ENCODE measurements around the gene HDDC2.

Gene HDDC2

GRCh38 chr6:125268765-125269164 lies 33.0 kb downstream of the HDDC2 start:
- ChIA-PET CTCF (no interaction called here), POLR2A (no interaction called here)
- no peak for DNase-seq (ENCODE audit: extremely low spot score)
- no peak for TF ChIP-seq CTBP1 (IDR thresholded peaks at IDR 0.05; ENCODE audit: borderline replicate concordance)
- TF ChIP-seq SP1 (IDR thresholded peaks at IDR 0.05): no peak
- no peak for TF ChIP-seq FOXK2 (IDR thresholded peaks at IDR 0.05)
- TF ChIP-seq ZNF384 (IDR thresholded peaks at IDR 0.05): no peak
- TF ChIP-seq TARDBP (IDR thresholded peaks at IDR 0.05): no peak
- no peak for TF ChIP-seq LEF1 (IDR thresholded peaks at IDR 0.05; ENCODE audit: borderline replicate concordance)

- DNase-seq (ENCODE audit: extremely low spot score): no peak
- ChIA-PET CTCF (interaction anchor here (0.5 kb wide), 1 partner anchor 138 kb away, joined by 4 read pairs; no protein-coding TSS in a partner anchor), POLR2A (no interaction called here)
- no peak for TF ChIP-seq FOXA1 (IDR thresholded peaks at IDR 0.05)
Observed at GRCh38 chr6:125267806-125268523, 33.8 kb downstream of the HDDC2 start.

GRCh38 chr6:125264476-125264875 lies 37.3 kb downstream of the HDDC2 start:
- no peak for DNase-seq (ENCODE audit: extremely low spot score)
- ChIA-PET CTCF (no interaction called here), POLR2A (no interaction called here)
- TF ChIP-seq SP1 (IDR thresholded peaks at IDR 0.05) (no peak), ELF4 (IDR thresholded peaks at IDR 0.05) (no peak), LEF1 (IDR thresholded peaks at IDR 0.05; ENCODE audit: borderline replicate concordance) (no peak), L3MBTL2 (conservative IDR thresholded peaks at IDR 0.05) (no peak), FOXA1 (IDR thresholded peaks at IDR 0.05) (no peak), NFRKB (IDR thresholded peaks at IDR 0.05) (no peak), CTBP1 (IDR thresholded peaks at IDR 0.05; ENCODE audit: borderline replicate concordance) (no peak), FOXM1 (IDR thresholded peaks at IDR 0.05; ENCODE audit: borderline replicate concordance) (no peak), HDGF (IDR thresholded peaks at IDR 0.05; ENCODE audit: borderline replicate concordance) (no peak), PKNOX1 (IDR thresholded peaks at IDR 0.05) (no peak), BHLHE40 (IDR thresholded peaks at IDR 0.05; ENCODE audit: borderline replicate concordance) (no peak), ARNT (IDR thresholded peaks at IDR 0.05) (no peak), TARDBP (IDR thresholded peaks at IDR 0.05) (no peak), ZNF384 (IDR thresholded peaks at IDR 0.05) (no peak), SUZ12 (IDR thresholded peaks at IDR 0.05) (no peak), FOXK2 (IDR thresholded peaks at IDR 0.05) (no peak)

GRCh38 chr6:125262016-125263013 lies 39.5 kb downstream of the HDDC2 start:
- CTCF ChIA-PET: no interaction called here
- TF ChIP-seq PKNOX1 (IDR thresholded peaks at IDR 0.05) (no peak), FOXA1 (IDR thresholded peaks at IDR 0.05) (no peak), ELF4 (IDR thresholded peaks at IDR 0.05) (no peak), SP1 (IDR thresholded peaks at IDR 0.05) (no peak), BHLHE40 (IDR thresholded peaks at IDR 0.05; ENCODE audit: borderline replicate concordance) (no peak), L3MBTL2 (conservative IDR thresholded peaks at IDR 0.05) (no peak), TARDBP (IDR thresholded peaks at IDR 0.05) (no peak), ZNF384 (IDR thresholded peaks at IDR 0.05) (no peak), LEF1 (IDR thresholded peaks at IDR 0.05; ENCODE audit: borderline replicate concordance) (no peak), FOXK2 (IDR thresholded peaks at IDR 0.05) (no peak), HDGF (IDR thresholded peaks at IDR 0.05; ENCODE audit: borderline replicate concordance) (no peak), SUZ12 (IDR thresholded peaks at IDR 0.05) (no peak), FOXM1 (IDR thresholded peaks at IDR 0.05; ENCODE audit: borderline replicate concordance) (no peak), NFRKB (IDR thresholded peaks at IDR 0.05) (no peak), CTBP1 (IDR thresholded peaks at IDR 0.05; ENCODE audit: borderline replicate concordance) (no peak), ARNT (IDR thresholded peaks at IDR 0.05) (no peak)
- no peak for DNase-seq (ENCODE audit: extremely low spot score)
- POLR2A ChIA-PET: no interaction called here

- ChIA-PET POLR2A (no interaction called here), CTCF (no interaction called here)
- TF ChIP-seq ZNF384 (IDR thresholded peaks at IDR 0.05) (no peak), NFRKB (IDR thresholded peaks at IDR 0.05) (no peak)
- no peak for DNase-seq (ENCODE audit: extremely low spot score)
Observed at GRCh38 chr6:125259354-125259736, 42.4 kb downstream of the HDDC2 start.

GRCh38 chr6:125258651-125259353 lies 43.0 kb downstream of the HDDC2 start:
- no peak for TF ChIP-seq CTBP1 (IDR thresholded peaks at IDR 0.05; ENCODE audit: borderline replicate concordance)
- no peak for TF ChIP-seq ZNF384 (IDR thresholded peaks at IDR 0.05)
- no peak for TF ChIP-seq HDGF (IDR thresholded peaks at IDR 0.05; ENCODE audit: borderline replicate concordance)
- no peak for TF ChIP-seq FOXK2 (IDR thresholded peaks at IDR 0.05)
- no peak for TF ChIP-seq FOXA1 (IDR thresholded peaks at IDR 0.05)
- no peak for TF ChIP-seq TARDBP (IDR thresholded peaks at IDR 0.05)
- TF ChIP-seq BHLHE40 (IDR thresholded peaks at IDR 0.05; ENCODE audit: borderline replicate concordance): no peak
- TF ChIP-seq LEF1 (IDR thresholded peaks at IDR 0.05; ENCODE audit: borderline replicate concordance): no peak
- no peak for TF ChIP-seq SP1 (IDR thresholded peaks at IDR 0.05)
- TF ChIP-seq ELF4 (IDR thresholded peaks at IDR 0.05): no peak
- TF ChIP-seq PKNOX1 (IDR thresholded peaks at IDR 0.05): no peak
- TF ChIP-seq NFRKB (IDR thresholded peaks at IDR 0.05): no peak
- TF ChIP-seq SUZ12 (IDR thresholded peaks at IDR 0.05): no peak
- no peak for TF ChIP-seq ARNT (IDR thresholded peaks at IDR 0.05)
- TF ChIP-seq FOXM1 (IDR thresholded peaks at IDR 0.05; ENCODE audit: borderline replicate concordance): no peak
- TF ChIP-seq L3MBTL2 (conservative IDR thresholded peaks at IDR 0.05): no peak
- no peak for DNase-seq (ENCODE audit: extremely low spot score)
- ChIA-PET CTCF (no interaction called here), POLR2A (no interaction called here)
